ENCODE data around the gene NLE1. TPM values are rescaled to one million over a fixed set of nuclear protein-coding genes. Genes with fewer than 3 reads are reported as not detected.

Gene NLE1
- total RNA-seq, 1 donor from 2014 or later, result 9.1 TPM

- H3K4me3 Mint-ChIP-seq (ENCODE audit: unreplicated experiment), result no peak overlapping the region
- H3K27ac Mint-ChIP-seq (ENCODE audit: unreplicated experiment), result no peak overlapping the region
- peaks cover 8% of the 10 kb centered on the region for H3K36me3 Mint-ChIP-seq (ENCODE audit: unreplicated experiment)
- H3K4me1 Mint-ChIP-seq (ENCODE audit: low read depth, unreplicated experiment), result peaks cover 5% of the 10 kb centered on the region
- no peaks in the 10 kb centered on the region for H3K27me3 Mint-ChIP-seq (ENCODE audit: unreplicated experiment)
- DNase-seq, result no peak
- H3K9me3 Mint-ChIP-seq (ENCODE audit: unreplicated experiment), result peaks cover 6% of the 10 kb centered on the region
- TF ChIP-seq CTCF (IDR thresholded peaks at IDR 0.05; ENCODE audit: partially characterized antibody, unreplicated experiment), result no peak
Observed at GRCh38 chr17:35129973-35130351, 12.1 kb downstream of the NLE1 start.

- peaks cover 5% of the 10 kb centered on the region for H3K4me1 Mint-ChIP-seq (ENCODE audit: low read depth, unreplicated experiment)
- no peak for TF ChIP-seq CTCF (IDR thresholded peaks at IDR 0.05; ENCODE audit: partially characterized antibody, unreplicated experiment)
- H3K27ac Mint-ChIP-seq (ENCODE audit: unreplicated experiment), result no peak overlapping the region
- DNase-seq, result no peak
- H3K4me3 Mint-ChIP-seq (ENCODE audit: unreplicated experiment), result no peak overlapping the region
- peaks cover 8% of the 10 kb centered on the region for H3K36me3 Mint-ChIP-seq (ENCODE audit: unreplicated experiment)
- peaks cover 6% of the 10 kb centered on the region for H3K9me3 Mint-ChIP-seq (ENCODE audit: unreplicated experiment)
- H3K27me3 Mint-ChIP-seq (ENCODE audit: unreplicated experiment), result no peaks in the 10 kb centered on the region
Observed at GRCh38 chr17:35129154-35129972, 12.7 kb downstream of the NLE1 start.

GRCh38 chr17:35127751-35128514 lies 14.2 kb downstream of the NLE1 start:
- no peak for TF ChIP-seq CTCF (IDR thresholded peaks at IDR 0.05; ENCODE audit: partially characterized antibody, unreplicated experiment)
- H3K4me3 Mint-ChIP-seq (ENCODE audit: unreplicated experiment), result no peak overlapping the region
- DNase-seq, result no peak
- H3K27ac Mint-ChIP-seq (ENCODE audit: unreplicated experiment), result no peak overlapping the region
- H3K36me3 Mint-ChIP-seq (ENCODE audit: unreplicated experiment), result no peaks in the 10 kb centered on the region
- H3K4me1 Mint-ChIP-seq (ENCODE audit: low read depth, unreplicated experiment), result no peaks in the 10 kb centered on the region
- H3K9me3 Mint-ChIP-seq (ENCODE audit: unreplicated experiment), result peaks cover 2% of the 10 kb centered on the region
- H3K27me3 Mint-ChIP-seq (ENCODE audit: unreplicated experiment), result no peaks in the 10 kb centered on the region

- DNase-seq, result no peak
- Mint-ChIP-seq H3K27ac (ENCODE audit: unreplicated experiment) (no peak within 1 kb of the TSS), H3K27me3 (ENCODE audit: unreplicated experiment) (peaks cover 3% of the 10 kb centered on the region), H3K4me3 (ENCODE audit: unreplicated experiment) (peak within 1 kb of the TSS; percentile 23), H3K36me3 (ENCODE audit: unreplicated experiment) (no peaks in the 10 kb centered on the region), H3K9me3 (ENCODE audit: unreplicated experiment) (peaks cover 6% of the 10 kb centered on the region), H3K4me1 (ENCODE audit: low read depth, unreplicated experiment) (peaks cover 4% of the 10 kb centered on the region)
- no peak for TF ChIP-seq CTCF (IDR thresholded peaks at IDR 0.05; ENCODE audit: partially characterized antibody, unreplicated experiment)
Observed at GRCh38 chr17:35121315-35121714, 20.8 kb downstream of the NLE1 start, which contains the start of gene FNDC8. Gene FNDC8 (plus strand): TSS chr17:35121615. CDS start chr17:35121694, 79 bp downstream.

Measured in glutamatergic neuron (in vitro differentiated cells).